Panc1 (cell line): Measurements from ENCODE around the gene MGRN1. TPM values are rescaled to one million over a fixed set of nuclear protein-coding genes. Genes with fewer than 3 reads are reported as not detected.

Source experiments
- ATAC-seq: fragments of 200-7000 bp; cut with Tn5 transposase; 2 replicates; pipeline ENCODE4 v1.9.1; 2020; ENCODE audit warnings: mild to moderate bottlenecking, moderate library complexity
- BruUV-seq: library from RNA; stranded (reverse); fragments of 400-500 nt; replicated peaks from 2 replicates; lab custom pipeline; 2021; lab: Mats Ljungman, UMichigan
- CTCF ChIA-PET: fragments of 300-600 bp; sonication (Branson Sonifier 250); formaldehyde crosslinking; loops from one replicate; lab custom pipeline; 2022; ENCODE audit warnings: antibody characterized with exemption; lab: Charles Lee
- POLR2A ChIA-PET: fragments of 300-600 bp; sonication (Branson Sonifier 250); formaldehyde crosslinking; loops from one replicate; lab custom pipeline; 2022; ENCODE audit warnings: antibody characterized with exemption; lab: Charles Lee
- DNase-seq: peaks from one replicate; pipeline ENCODE4 v3.0.0-alpha.2; 2010; ENCODE audit warnings: low read depth, low spot score
- H3K27ac ChIP-seq: 2 replicates; pipeline ENCODE4 v1.5.1; 2011; ENCODE audit warnings: mild to moderate bottlenecking, low read length, inconsistent platforms
- H3K27me3 ChIP-seq: fragments of 200-500 bp; sonication (Bioruptor generic); 2 replicates; pipeline ENCODE4 v1.6.0; 2014; ENCODE audit warnings: low read length, inconsistent platforms; ENCODE audit not compliant: control insufficient read depth, insufficient read depth
- H3K36me3 ChIP-seq: fragments of 200-500 bp; sonication (Bioruptor generic); 2 replicates; pipeline ENCODE4 v1.5.1; 2014; ENCODE audit warnings: inconsistent platforms, mild to moderate bottlenecking, low read length, moderate library complexity; ENCODE audit not compliant: control insufficient read depth, insufficient read depth
- H3K4me1 ChIP-seq: 2 replicates; pipeline ENCODE4 v1.5.1; 2011; ENCODE audit warnings: inconsistent platforms, mild to moderate bottlenecking, low read length, moderate library complexity; ENCODE audit not compliant: control insufficient read depth, insufficient read depth
- H3K4me3 ChIP-seq, 2 experiments: 2 replicates each; pipeline ENCODE4 v1.5.1; 2011 to 2012; ENCODE audit warnings: low read depth in 2 of 2, low read length in 2 of 2, mild to moderate bottlenecking in 2 of 2, inconsistent platforms in 1 of 2, moderate library complexity in 1 of 2
- H3K9me3 ChIP-seq: fragments of 200-500 bp; sonication (Bioruptor generic); 2 replicates; pipeline ENCODE4 v1.5.1; 2014; ENCODE audit warnings: low read depth, mild to moderate bottlenecking, inconsistent platforms, low read length, moderate library complexity; ENCODE audit not compliant: control insufficient read depth, insufficient read depth
- CTCF ChIP-seq: fragments of 450-650 bp; IDR thresholded peaks from 2 replicates; pipeline ENCODE4 v1.5.1; 2017; ENCODE audit warnings: mild to moderate bottlenecking
- POLR2AphosphoS5 ChIP-seq: IDR thresholded peaks from 2 replicates; pipeline ENCODE4 v1.6.1; 2012; ENCODE audit warnings: mild to moderate bottlenecking, low read depth, low read length, moderate library complexity
- REST ChIP-seq, 2 experiments: IDR thresholded peaks; 2 replicates each; pipeline ENCODE4 v1.6.1; 2011 to 2012; ENCODE audit warnings: low read depth in 2 of 2, control low read depth in 1 of 2, low read length in 1 of 2, mild to moderate bottlenecking in 1 of 2, moderate library complexity in 1 of 2; ENCODE audit not compliant: insufficient read depth in 1 of 2
- SIN3A ChIP-seq: IDR thresholded peaks from 2 replicates; pipeline ENCODE4 v1.6.1; 2012; ENCODE audit warnings: low read depth, mild to moderate bottlenecking, low read length, moderate library complexity, borderline replicate concordance; ENCODE audit not compliant: insufficient read depth
- TCF7L2 ChIP-seq: IDR thresholded peaks from 2 replicates; pipeline ENCODE4 v1.6.1; 2011; ENCODE audit warnings: mild to moderate bottlenecking, low read depth, low read length, inconsistent platforms
- in situ Hi-C: cut with HindIII; loops from 2 replicates; pipeline ENCODE4 v1.10.0; 2016; ENCODE audit warnings: low sequenced_read_pairs, low pct_unique_long_range_greater_than_20kb
- intact Hi-C: fragments of 100-400 bp; cut with micrococcal nuclease; formaldehyde crosslinking; loops from one replicate; pipeline ENCODE4 v1.10.0; 2022; ENCODE audit not compliant: unreplicated experiment
- total RNA-seq: library from RNA; stranded (reverse); gene quantifications from one replicate; pipeline ENCODE4 v1.2.1, GENCODE V29; 2021; ENCODE audit not compliant: unreplicated experiment

The MGRN1 gene
- total RNA-seq, 1 experiment from 2014 or later, result 59.7 TPM

- no peak for ATAC-seq
- no peak overlapping the region for H3K4me3 ChIP-seq
- H3K9me3 ChIP-seq, result no peaks in the 10 kb centered on the region
- intact Hi-C loops (no loop called here), in situ Hi-C loops (no loop called here)
- ChIA-PET POLR2A (no interaction called here), CTCF (interaction anchor here (0.6 kb wide), 1 partner anchor 1760 kb away, joined by 4 read pairs; no protein-coding TSS in a partner anchor)
- H3K36me3 ChIP-seq, result no peaks in the 10 kb centered on the region
- BruUV-seq, result no TSS peak
- no peak for DNase-seq
- no peaks in the 10 kb centered on the region for H3K27me3 ChIP-seq
- no peak overlapping the region for H3K27ac ChIP-seq
- H3K4me1 ChIP-seq, result no peaks in the 10 kb centered on the region; the same call in 1 of the 2 replicates
- TF ChIP-seq SIN3A (no peak), REST (IDR thresholded peaks at IDR 0.05; ENCODE audit: insufficient read depth in 1 of 2, low read depth in 2 of 2, low read length in 1 of 2) (no peak), POLR2AphosphoS5 (no peak), CTCF (no peak), TCF7L2 (no peak)
These were observed 61.3 kb downstream of the MGRN1 start for GRCh38 chr16:4685776-4686496.

DNA sequence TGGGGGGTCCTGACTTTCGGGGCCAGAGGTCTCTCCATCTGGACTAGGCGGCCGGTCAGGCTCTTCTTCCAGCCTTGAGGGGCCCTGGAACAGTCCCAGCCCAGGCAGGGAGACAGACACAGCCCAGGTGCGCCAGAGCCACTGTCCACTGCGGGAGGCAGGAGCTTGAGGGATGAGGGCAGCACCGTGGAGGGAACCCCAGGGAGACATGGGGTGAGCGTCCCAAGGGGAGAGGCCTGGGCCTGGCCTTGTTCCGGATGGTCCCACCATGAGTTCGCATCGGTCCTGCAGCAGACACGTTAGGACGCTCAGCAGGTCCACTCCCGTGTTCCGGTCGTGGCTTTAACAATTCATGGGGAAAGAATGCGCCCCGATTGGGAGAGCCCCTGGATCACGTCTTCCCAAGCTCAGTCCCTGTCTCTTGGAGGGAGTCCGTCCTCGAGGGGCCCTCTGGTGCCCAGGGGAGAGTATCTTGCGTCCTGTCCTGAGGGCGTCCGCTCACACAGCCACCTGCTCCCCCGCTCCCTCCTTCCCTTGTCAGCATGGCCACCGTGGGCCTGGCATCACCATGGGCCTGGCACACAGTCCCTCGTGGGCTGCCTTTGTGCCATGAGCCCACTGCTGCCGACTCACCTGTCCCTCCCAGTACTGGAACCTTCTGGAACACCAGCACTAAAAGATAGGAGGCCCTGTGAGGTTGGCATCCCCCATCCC is 62.0 kb downstream of the MGRN1 start:
- DNase-seq, result no peak
- Histone ChIP-seq H3K9me3 (no peaks in the 10 kb centered on the region), H3K4me3 (no peak overlapping the region), H3K27me3 (no peaks in the 10 kb centered on the region), H3K4me1 (peaks cover 6% of the 10 kb centered on the region), H3K36me3 (no peaks in the 10 kb centered on the region), H3K27ac (no peak overlapping the region)
- ChIA-PET POLR2A (no interaction called here), CTCF (no interaction called here)
- in situ Hi-C loops (no loop called here), intact Hi-C loops (no loop called here)
- BruUV-seq, result no TSS peak
- TF ChIP-seq REST (IDR thresholded peaks at IDR 0.05; ENCODE audit: insufficient read depth in 1 of 2, low read depth in 2 of 2, low read length in 1 of 2) (no peak), CTCF (no peak), SIN3A (no peak), TCF7L2 (no peak), POLR2AphosphoS5 (no peak)
- ATAC-seq, result no peak
